Suprapubic skin (tissue), 4 donors: ENCODE data around the gene VWA2. TPM values are rescaled to one million over a fixed set of nuclear protein-coding genes. Genes with fewer than 3 reads are reported as not detected.
A peak's percentile ranks its signal among the peaks of the same experiment; 100 is the strongest.

ENCODE experiments used
- DNase-seq, 2 donors: peaks; one replicate each; pipeline ENCODE4 v3.0.0-alpha.2; 2019; ENCODE audit warnings: low spot score in 2 of 2
- H3K27ac ChIP-seq: fragments of 200-600 bp; sonication (generic); one replicate; pipeline ENCODE4 v1.5.1; 2019
- H3K27me3 ChIP-seq: fragments of 200-600 bp; sonication (generic); one replicate; pipeline ENCODE4 v1.5.1; 2019
- H3K36me3 ChIP-seq: fragments of 200-600 bp; sonication (generic); one replicate; pipeline ENCODE4 v1.5.1; 2019
- H3K4me1 ChIP-seq: fragments of 200-600 bp; sonication (generic); one replicate; pipeline ENCODE4 v1.5.1; 2019
- H3K4me3 ChIP-seq: fragments of 200-600 bp; sonication (generic); one replicate; pipeline ENCODE4 v1.5.1; 2019; ENCODE audit warnings: mild to moderate bottlenecking
- H3K9me3 ChIP-seq: fragments of 200-600 bp; sonication (generic); one replicate; pipeline ENCODE4 v1.5.1; 2019
- EP300 ChIP-seq: sonication (generic); formaldehyde crosslinking; IDR thresholded peaks from one replicate; pipeline ENCODE4 v1.6.1; 2017; ENCODE audit warnings: antibody characterized with exemption
- POLR2A ChIP-seq, 2 donors: fragments of 450-650 bp; IDR thresholded peaks; one replicate each; pipeline ENCODE4 v1.6.1; 2017; ENCODE audit warnings: antibody characterized with exemption in 2 of 2, mild to moderate bottlenecking in 2 of 2, moderate library complexity in 2 of 2
- POLR2AphosphoS5 ChIP-seq, 3 donors: sonication (generic); formaldehyde crosslinking; IDR thresholded peaks; one replicate each; pipeline ENCODE4 v1.6.1; 2017; ENCODE audit warnings: antibody characterized with exemption in 3 of 3
- WGBS: methylation state at CpG from one replicate; pipeline ENCODE4 v1.1.5; 2018; 5-methylcytosine and 5-hydroxymethylcytosine counted together
- total RNA-seq, 4 donors: library from RNA; depleted of rRNA; stranded (reverse); fragments of >200 nt; gene quantifications; one replicate each; pipeline ENCODE4 v1.1.0, GENCODE V29; 2016
- TF ChIP-seq, protein P1 (sequence below), 2 donors: fragments of 200-600 bp in 1 of 2; fragments of 450-650 bp in 1 of 2; sonication (generic) in 1 of 2; IDR thresholded peaks; one replicate each; pipeline ENCODE4 v1.5.1; 2016 to 2019; ENCODE audit warnings: antibody characterized with exemption in 2 of 2, mild to moderate bottlenecking in 1 of 2, moderate library complexity in 1 of 2

VWA2 gene
- total RNA-seq, 4 donors from 2014 or later = 15.7 to 31.0 (median 20.2) TPM

DNA sequence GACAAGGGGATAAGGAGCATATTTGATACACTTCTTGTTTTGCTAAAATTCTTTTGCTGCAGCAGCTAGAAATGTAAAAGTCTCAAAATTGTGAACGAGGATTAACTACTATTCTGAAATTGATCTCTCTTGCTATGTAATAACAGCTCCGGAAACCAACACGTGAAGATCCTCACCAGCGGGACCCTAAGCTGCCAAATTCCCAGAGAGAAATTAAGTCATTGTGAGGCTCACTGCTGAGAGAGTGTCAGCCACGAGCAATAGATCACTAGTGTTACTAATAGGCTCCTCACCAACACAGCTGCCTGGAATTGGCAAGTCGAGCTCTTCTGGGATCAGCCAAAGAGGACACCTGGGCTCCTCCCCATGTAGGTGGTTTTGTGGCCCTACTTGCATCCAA, 5.6 kb upstream of the VWA2 start:
- TF ChIP-seq EP300 = no peak
- TF ChIP-seq POLR2A (IDR thresholded peaks at IDR 0.05) = no peak
- no peak for TF ChIP-seq POLR2AphosphoS5 (IDR thresholded peaks at IDR 0.05)
- TF ChIP-seq, protein P1, sequence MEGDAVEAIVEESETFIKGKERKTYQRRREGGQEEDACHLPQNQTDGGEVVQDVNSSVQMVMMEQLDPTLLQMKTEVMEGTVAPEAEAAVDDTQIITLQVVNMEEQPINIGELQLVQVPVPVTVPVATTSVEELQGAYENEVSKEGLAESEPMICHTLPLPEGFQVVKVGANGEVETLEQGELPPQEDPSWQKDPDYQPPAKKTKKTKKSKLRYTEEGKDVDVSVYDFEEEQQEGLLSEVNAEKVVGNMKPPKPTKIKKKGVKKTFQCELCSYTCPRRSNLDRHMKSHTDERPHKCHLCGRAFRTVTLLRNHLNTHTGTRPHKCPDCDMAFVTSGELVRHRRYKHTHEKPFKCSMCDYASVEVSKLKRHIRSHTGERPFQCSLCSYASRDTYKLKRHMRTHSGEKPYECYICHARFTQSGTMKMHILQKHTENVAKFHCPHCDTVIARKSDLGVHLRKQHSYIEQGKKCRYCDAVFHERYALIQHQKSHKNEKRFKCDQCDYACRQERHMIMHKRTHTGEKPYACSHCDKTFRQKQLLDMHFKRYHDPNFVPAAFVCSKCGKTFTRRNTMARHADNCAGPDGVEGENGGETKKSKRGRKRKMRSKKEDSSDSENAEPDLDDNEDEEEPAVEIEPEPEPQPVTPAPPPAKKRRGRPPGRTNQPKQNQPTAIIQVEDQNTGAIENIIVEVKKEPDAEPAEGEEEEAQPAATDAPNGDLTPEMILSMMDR (IDR thresholded peaks at IDR 0.05) = no peak
- DNase-seq = no peak
- no peak overlapping the region for H3K27ac ChIP-seq
- no peak overlapping the region for H3K4me3 ChIP-seq
- H3K4me1 ChIP-seq = no peaks in the 10 kb centered on the region
- 40% methylated on average over 6 of the region's 6 CpGs for WGBS
- peaks cover 5% of the 10 kb centered on the region for H3K27me3 ChIP-seq
- H3K9me3 ChIP-seq = no peaks in the 10 kb centered on the region
- H3K36me3 ChIP-seq = no peaks in the 10 kb centered on the region

DNA sequence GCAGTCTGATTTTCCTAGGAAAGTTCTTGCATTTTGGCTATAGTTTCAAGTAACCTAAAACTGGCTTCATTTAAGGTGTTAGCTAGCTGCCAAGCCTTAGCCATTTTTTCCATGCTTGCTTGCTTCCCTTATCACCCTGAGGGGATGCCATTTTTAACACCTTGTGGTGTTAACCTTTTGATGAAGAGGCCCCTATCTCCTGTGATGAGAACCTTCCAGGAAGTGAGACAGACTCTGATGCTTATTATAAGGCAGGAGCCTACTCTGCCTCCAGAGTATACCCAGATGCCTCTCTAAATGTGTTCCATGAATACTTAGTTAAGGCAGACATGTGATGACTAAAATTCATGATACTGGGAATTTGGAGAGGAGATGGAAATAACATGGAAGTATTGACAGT, 4.9 kb upstream of the VWA2 start:
- TF ChIP-seq EP300 = no peak
- no peak for TF ChIP-seq POLR2A (IDR thresholded peaks at IDR 0.05)
- TF ChIP-seq POLR2AphosphoS5 (IDR thresholded peaks at IDR 0.05) = no peak
- DNase-seq = no peak
- no peak overlapping the region for H3K4me3 ChIP-seq
- peaks cover 6% of the 10 kb centered on the region for H3K4me1 ChIP-seq
- H3K27me3 ChIP-seq = peaks cover 6% of the 10 kb centered on the region
- H3K36me3 ChIP-seq = no peaks in the 10 kb centered on the region
- no peaks in the 10 kb centered on the region for H3K9me3 ChIP-seq
- H3K27ac ChIP-seq = no peak overlapping the region

DNA sequence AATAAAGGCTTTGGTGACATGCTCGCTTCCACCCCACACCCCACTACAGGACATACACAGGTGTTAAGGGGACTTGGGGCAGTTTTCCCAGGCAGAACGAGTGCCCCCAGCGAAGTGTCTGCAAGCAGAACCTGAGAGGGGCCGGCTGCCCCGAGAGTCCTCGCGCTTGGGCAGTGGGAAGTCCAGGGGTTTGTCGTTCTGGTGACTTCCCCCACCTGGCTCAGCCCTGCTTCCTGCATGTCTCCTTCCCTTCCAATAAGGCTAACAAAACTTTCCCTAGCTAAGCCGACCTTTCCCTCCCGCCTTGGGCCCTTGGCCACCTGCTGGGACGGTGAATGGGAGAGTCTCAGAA, 916 bp downstream of the VWA2 start:
- no peaks in the 10 kb centered on the region for H3K36me3 ChIP-seq
- H3K27ac ChIP-seq = peak overlapping the region; percentile 66
- peak overlapping the region; percentile 63 for H3K4me3 ChIP-seq
- no peak for TF ChIP-seq POLR2A (IDR thresholded peaks at IDR 0.05)
- no peak for TF ChIP-seq EP300
- TF ChIP-seq, protein P1 (IDR thresholded peaks at IDR 0.05) = no peak
- TF ChIP-seq POLR2AphosphoS5 (IDR thresholded peaks at IDR 0.05) = no peak
- peaks cover 19% of the 10 kb centered on the region for H3K27me3 ChIP-seq
- DNase-seq = no peak
- H3K9me3 ChIP-seq = no peaks in the 10 kb centered on the region
- 46% methylated on average over 7 of the region's 11 CpGs for WGBS
- H3K4me1 ChIP-seq = peaks cover 28% of the 10 kb centered on the region

DNA sequence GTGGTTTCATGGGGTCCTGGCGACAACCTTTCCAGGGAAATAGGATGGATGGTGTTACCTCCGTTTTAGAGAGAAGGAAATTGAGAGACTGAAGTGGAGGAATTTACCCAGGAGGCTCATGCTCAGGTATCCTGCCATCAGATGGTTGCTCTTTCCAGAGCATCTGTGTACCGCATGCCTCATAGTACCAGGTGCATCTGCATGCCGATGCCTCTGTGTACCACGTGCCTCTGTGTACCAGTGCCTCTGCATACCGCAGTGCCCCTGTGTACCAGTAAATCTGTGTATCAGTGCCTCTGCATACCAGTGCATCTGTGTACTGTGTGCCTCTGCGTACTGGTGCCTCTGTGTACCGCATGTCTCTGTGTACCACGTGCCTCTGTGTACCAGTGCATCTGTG, 3.2 kb downstream of the VWA2 start:
- Histone ChIP-seq H3K27me3 (peaks cover 14% of the 10 kb centered on the region), H3K27ac (no peak overlapping the region), H3K4me3 (no peak overlapping the region), H3K36me3 (no peaks in the 10 kb centered on the region), H3K9me3 (no peaks in the 10 kb centered on the region), H3K4me1 (peaks cover 30% of the 10 kb centered on the region)
- TF ChIP-seq EP300 (no peak), POLR2A (IDR thresholded peaks at IDR 0.05) (no peak), POLR2AphosphoS5 (IDR thresholded peaks at IDR 0.05) (no peak)
- TF ChIP-seq, protein P1 (IDR thresholded peaks at IDR 0.05) = no peak
- WGBS = 87% methylated on average over 9 of the region's 9 CpGs
- DNase-seq = no peak

DNA sequence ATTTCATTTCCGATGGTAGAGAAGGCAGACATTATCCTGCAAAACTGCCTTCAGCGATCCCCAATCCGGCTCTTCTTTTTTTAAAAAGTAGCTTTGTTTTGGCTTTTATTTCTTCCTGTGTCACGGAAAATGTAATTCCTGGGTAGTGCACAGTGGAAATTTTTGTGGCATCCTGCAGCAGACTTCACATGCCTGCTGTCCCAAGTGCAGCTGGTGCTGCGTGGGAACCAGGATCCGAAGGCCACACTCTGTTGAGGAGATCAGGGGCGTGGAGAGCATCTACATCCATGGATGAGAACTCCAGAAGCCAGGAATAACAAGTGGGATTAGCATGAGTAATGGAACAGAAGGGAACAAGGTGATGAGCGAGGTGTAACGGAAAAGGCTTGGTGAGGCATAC, 4.6 kb downstream of the VWA2 start:
- Histone ChIP-seq H3K27ac (no peak overlapping the region), H3K27me3 (peaks cover 14% of the 10 kb centered on the region), H3K36me3 (no peaks in the 10 kb centered on the region), H3K4me3 (no peak overlapping the region), H3K4me1 (peaks cover 28% of the 10 kb centered on the region), H3K9me3 (no peaks in the 10 kb centered on the region)
- DNase-seq = no peak
- 56% methylated on average over 9 of the region's 9 CpGs for WGBS
- TF ChIP-seq EP300 (no peak), POLR2A (IDR thresholded peaks at IDR 0.05) (no peak)

DNA sequence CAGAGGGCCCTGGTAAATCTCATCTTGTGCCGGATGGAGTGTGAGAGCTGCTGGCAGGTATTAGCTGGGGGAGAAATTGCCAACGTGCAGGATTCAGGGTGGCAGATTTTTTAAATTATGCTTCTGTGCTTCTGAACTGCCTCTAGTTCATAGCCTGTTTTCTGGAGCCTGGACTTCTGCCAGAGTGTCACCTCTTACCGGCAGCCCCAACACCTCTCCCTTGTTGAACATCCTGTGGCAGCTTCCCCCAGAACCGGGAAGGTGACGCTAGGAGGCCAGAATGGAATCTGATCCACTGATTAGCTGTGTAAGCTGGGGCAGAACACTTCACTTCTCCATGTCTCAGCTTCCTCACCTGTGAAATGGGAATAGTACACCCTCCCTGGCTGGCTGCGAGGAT, 5.1 kb downstream of the VWA2 start:
- peaks cover 24% of the 10 kb centered on the region for H3K4me1 ChIP-seq
- TF ChIP-seq, protein P1 (IDR thresholded peaks at IDR 0.05) = no peak
- TF ChIP-seq POLR2AphosphoS5 (IDR thresholded peaks at IDR 0.05) (no peak), EP300 (no peak), POLR2A (IDR thresholded peaks at IDR 0.05) (no peak)
- H3K4me3 ChIP-seq = no peak overlapping the region
- H3K9me3 ChIP-seq = no peaks in the 10 kb centered on the region
- H3K27me3 ChIP-seq = peaks cover 13% of the 10 kb centered on the region
- DNase-seq = no peak
- H3K36me3 ChIP-seq = no peaks in the 10 kb centered on the region
- WGBS = 36% methylated on average over 5 of the region's 6 CpGs
- peak overlapping the region; percentile 62 for H3K27ac ChIP-seq
